Adrenal gland (tissue), 12 donors: ENCODE data around the gene RASA2. TPM values are rescaled to one million over a fixed set of nuclear protein-coding genes. Genes with fewer than 3 reads are reported as not detected.

ENCODE experiments used
- DNase-seq, 7 donors: peaks; one replicate each; pipeline ENCODE4 v3.0.0-alpha.2; 2019 to 2020
- H3K27ac ChIP-seq, 5 donors: fragments of 200-600 bp; sonication (generic) in 4 of 5; 1 replicate in 3 of 5; 2 replicates in 2 of 5; pipeline versions ENCODE4 v1.5.1 to v1.8.0; 2016 to 2020; ENCODE audit warnings: mild to moderate bottlenecking in 1 of 5
- H3K27me3 ChIP-seq: fragments of 200-600 bp; 2 replicates; pipeline ENCODE4 v1.8.0; 2021
- H3K36me3 ChIP-seq, 2 donors: fragments of 200-600 bp; replicated peaks in 1 of 2; 1 replicate in 1 of 2; 2 replicates in 1 of 2; pipeline versions ENCODE4 v1.5.1 to v1.8.0; 2018 to 2022
- H3K4me1 ChIP-seq, 2 donors: fragments of 200-600 bp; replicated peaks in 1 of 2; 1 replicate in 1 of 2; 2 replicates in 1 of 2; pipeline versions ENCODE4 v1.5.1 to v1.8.0; 2018 to 2021
- H3K4me3 ChIP-seq, 4 donors: fragments of 200-600 bp; sonication (generic) in 3 of 4; one replicate each; pipeline ENCODE4 v1.5.1; 2016 to 2018
- H3K9me3 ChIP-seq, 3 donors: fragments of 200-600 bp; sonication (generic) in 1 of 3; replicated peaks in 1 of 3; 1 replicate in 2 of 3; 2 replicates in 1 of 3; pipeline versions ENCODE4 v1.5.1 to v1.8.0; 2016 to 2021
- CTCF ChIP-seq, 6 experiments: fragments of 450-650 bp in 4 of 6; fragments of 200-600 bp in 2 of 6; sonication (generic) in 1 of 6; IDR thresholded peaks; 1 replicate in 5 of 6; 2 replicates in 1 of 6; pipeline versions ENCODE4 v1.5.1 to v1.8.0; 2016 to 2021; ENCODE audit warnings: antibody characterized with exemption in 6 of 6, mild to moderate bottlenecking in 2 of 6, moderate library complexity in 1 of 6
- POLR2A ChIP-seq, 2 donors: fragments of 450-650 bp; IDR thresholded peaks; one replicate each; pipeline ENCODE4 v1.6.1; 2017; ENCODE audit warnings: antibody characterized with exemption in 2 of 2, mild to moderate bottlenecking in 2 of 2, moderate library complexity in 1 of 2
- WGBS, 4 donors: extraction: QIAGEN DNeasy Blood & Tissue Kit in 2 of 4; methylation state at CpG; one replicate each; pipeline versions ENCODE4 v1.1.5 to v1.1.7; 2013 to 2017; 5-methylcytosine and 5-hydroxymethylcytosine counted together
- intact Hi-C, 2 donors: fragments of 100-400 bp; cut with DNase I; formaldehyde crosslinking; loops; one replicate each; pipeline versions ENCODE4 v1.14.1 to v1.15.0; 2022 to 2023
- polyA plus RNA-seq, 3 donors: library from polyadenylated mRNA; stranded (reverse); fragments of 200-250 nt in 2 of 3; fragments of 350-450 nt in 1 of 3; fragmentation: Illumina TruSeq in 1 of 3; extraction: RNeasy Lipid Tissue Mini Kit (QIAGEN cat#74804) in 1 of 3; gene quantifications; one replicate each; pipeline ENCODE4 v1.2.3, GENCODE V29; 2013 to 2014
- total RNA-seq, 9 donors: library from RNA; depleted of rRNA in 4 of 9; stranded (reverse); fragments of >200 nt in 4 of 9; fragments of 120-200 nt in 1 of 9; fragmentation: NEBNext Ultra II Directional in 1 of 9; extraction: Animal tissue kit (Norgen Biotek cat#: 25700) in 1 of 9; gene quantifications; one replicate each; pipeline versions ENCODE4 v1.1.0 to v1.2.4, GENCODE V29; 2013 to 2023
- donor health status: healthy with polysubstance abuse.
- donor health status: Bipolar disorder and iron deficiency.
- donor health status: DM: yes; HTN: yes; CAD: no.
- donor health status: DM: no; HTN: no; CAD: no.
- donor health status: DM: no; HTN: no; CAD: no.
- donor health status: DM: yes; HTN: yes; CAD: no.

Gene RASA2
- total and polyA plus RNA-seq, 12 donors: 5.7 to 52.5 (median 10.2) TPM

GRCh38 chr3:141632779-141633374, 146.1 kb downstream of the RASA2 start:
- Histone ChIP-seq H3K27ac (no peak overlapping the region), H3K27me3 (no peaks in the 10 kb centered on the region), H3K9me3 (no peaks in the 10 kb centered on the region), H3K36me3 (no peaks in the 10 kb centered on the region), H3K4me3 (no peak overlapping the region), H3K4me1 (no peaks in the 10 kb centered on the region)
- WGBS, 4 donors: 85 to 90% (median 89%) methylated on average over 4 of the region's 4 CpGs
- no peak for DNase-seq
- intact Hi-C loops: no loop called here
- no peak for TF ChIP-seq POLR2A (IDR thresholded peaks at IDR 0.05)
- TF ChIP-seq CTCF (IDR thresholded peaks at IDR 0.05): no peak

- Histone ChIP-seq H3K4me3 (no peak overlapping the region), H3K9me3 (no peaks in the 10 kb centered on the region), H3K27ac (no peak overlapping the region), H3K36me3 (no peaks in the 10 kb centered on the region), H3K4me1 (no peaks in the 10 kb centered on the region), H3K27me3 (no peaks in the 10 kb centered on the region)
- TF ChIP-seq CTCF (IDR thresholded peaks at IDR 0.05) (no peak), POLR2A (IDR thresholded peaks at IDR 0.05) (no peak)
- intact Hi-C loops: no loop called here
- no peak for DNase-seq
- WGBS, 4 donors: 43 to 56% (median 46%) methylated on average over 2 of the region's 2 CpGs
Observed at GRCh38 chr3:141642215-141642614, 155.4 kb downstream of the RASA2 start.

- DNase-seq: no peak
- TF ChIP-seq POLR2A (IDR thresholded peaks at IDR 0.05): no peak
- no peak for TF ChIP-seq CTCF (IDR thresholded peaks at IDR 0.05)
Observed at GRCh38 chr3:141643391-141643790, 156.6 kb downstream of the RASA2 start.

DNA sequence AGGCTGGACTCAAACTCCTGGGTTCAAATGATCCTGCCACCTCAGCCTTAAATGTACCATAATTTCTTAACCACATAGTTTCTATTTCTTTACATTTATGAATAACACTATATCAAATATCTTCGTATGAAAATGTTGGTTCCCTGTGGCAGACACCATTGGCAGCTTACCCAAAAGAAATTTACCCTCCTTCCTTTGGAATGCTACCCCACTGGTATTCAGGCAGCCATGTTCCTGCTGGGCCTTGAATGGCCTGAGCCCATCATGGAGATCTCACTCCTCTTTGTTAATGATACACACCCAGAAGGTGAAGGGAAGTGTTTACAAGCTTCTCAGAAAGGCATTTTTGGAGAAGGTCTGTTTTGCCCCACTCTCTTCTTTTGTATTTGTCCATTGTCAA, 157.0 kb downstream of the RASA2 start:
- no peaks in the 10 kb centered on the region for H3K27me3 ChIP-seq
- no peaks in the 10 kb centered on the region for H3K9me3 ChIP-seq
- H3K36me3 ChIP-seq: no peaks in the 10 kb centered on the region
- no peak overlapping the region for H3K4me3 ChIP-seq
- no peak overlapping the region for H3K27ac ChIP-seq
- no peaks in the 10 kb centered on the region for H3K4me1 ChIP-seq
- intact Hi-C loops: no loop called here
- DNase-seq: no peak
- TF ChIP-seq POLR2A (IDR thresholded peaks at IDR 0.05): no peak
- no peak for TF ChIP-seq CTCF (IDR thresholded peaks at IDR 0.05)
- 66 to 87% (median 68%) methylated on average over 1 of the region's 1 CpG for WGBS, 4 donors

More at GRCh38 chr3:141643391-141643790, 156.6 kb downstream of the RASA2 start:
- Histone ChIP-seq H3K9me3 (no peaks in the 10 kb centered on the region), H3K27me3 (no peaks in the 10 kb centered on the region), H3K27ac (no peak overlapping the region), H3K36me3 (no peaks in the 10 kb centered on the region), H3K4me3 (no peak overlapping the region), H3K4me1 (no peaks in the 10 kb centered on the region)
- intact Hi-C loops: no loop called here
